Gastroesophageal sphincter (tissue), 3 donors: ENCODE data around the gene EBP.
A peak's percentile ranks its signal among the peaks of the same experiment; 100 is the strongest.

Experiments
- POLR2A ChIP-seq, 2 donors: fragments of 450-650 bp; IDR thresholded peaks; one replicate each; pipeline ENCODE4 v1.6.1; 2017; ENCODE audit warnings: antibody characterized with exemption in 2 of 2, mild to moderate bottlenecking in 2 of 2, moderate library complexity in 1 of 2
- POLR2AphosphoS5 ChIP-seq: sonication (generic); formaldehyde crosslinking; IDR thresholded peaks from one replicate; pipeline ENCODE4 v1.6.1; 2017; ENCODE audit warnings: antibody characterized with exemption
- TF ChIP-seq, protein P1 (sequence below), 4 experiments: fragments of 200-600 bp in 2 of 4; fragments of 450-650 bp in 2 of 4; sonication (generic) in 1 of 4; IDR thresholded peaks; one replicate each; pipeline ENCODE4 v1.5.1; 2017 to 2019; ENCODE audit warnings: antibody characterized with exemption in 4 of 4, mild to moderate bottlenecking in 2 of 4, moderate library complexity in 2 of 4

DNA sequence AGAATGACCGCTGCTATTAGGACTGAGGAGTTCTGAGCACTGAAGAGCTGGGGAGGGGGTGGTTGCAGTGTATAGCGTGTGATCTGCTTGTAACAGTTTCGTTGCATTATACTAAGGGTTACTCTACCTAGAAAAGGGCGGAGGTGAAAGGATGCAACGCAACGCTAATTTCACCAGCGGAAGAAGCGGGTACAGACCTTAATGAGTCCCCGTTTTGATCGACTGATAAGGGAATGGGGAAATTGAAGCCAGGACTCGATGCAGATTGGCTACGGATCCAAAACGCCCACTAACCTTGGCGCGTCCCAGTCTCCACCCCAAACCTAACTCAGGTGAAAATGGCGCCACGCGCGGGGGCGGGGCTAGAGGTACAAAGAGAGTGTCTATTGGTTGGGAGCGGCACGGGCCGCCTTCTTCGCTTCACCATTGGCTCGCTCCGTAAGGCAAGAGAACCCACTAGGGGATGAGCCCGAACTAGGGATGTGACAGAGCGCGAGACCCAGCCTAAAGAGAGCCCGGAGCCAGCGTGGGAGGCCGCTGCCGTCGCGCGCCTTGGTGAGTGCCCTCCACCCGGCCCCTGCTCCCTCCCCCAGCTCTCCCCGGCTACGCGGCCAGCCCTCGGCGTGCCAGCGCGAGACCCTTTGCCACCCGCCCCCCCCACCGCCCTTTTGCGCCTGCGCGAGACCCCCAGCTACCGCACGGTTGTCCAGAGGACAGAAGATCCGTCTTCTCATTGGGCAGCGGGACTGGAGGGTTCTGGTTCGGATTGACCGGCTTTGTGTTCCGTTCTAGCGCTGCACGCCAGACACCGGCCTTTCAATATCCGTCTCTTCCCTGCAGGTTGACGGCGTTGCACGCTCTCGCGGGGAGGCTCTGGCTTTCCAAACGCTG lies at the start of gene EBP:
- TF ChIP-seq POLR2A (IDR thresholded peaks at IDR 0.05) (peak; percentile 30 to 44), POLR2AphosphoS5 (peak; percentile 49)
- TF ChIP-seq, protein P1, sequence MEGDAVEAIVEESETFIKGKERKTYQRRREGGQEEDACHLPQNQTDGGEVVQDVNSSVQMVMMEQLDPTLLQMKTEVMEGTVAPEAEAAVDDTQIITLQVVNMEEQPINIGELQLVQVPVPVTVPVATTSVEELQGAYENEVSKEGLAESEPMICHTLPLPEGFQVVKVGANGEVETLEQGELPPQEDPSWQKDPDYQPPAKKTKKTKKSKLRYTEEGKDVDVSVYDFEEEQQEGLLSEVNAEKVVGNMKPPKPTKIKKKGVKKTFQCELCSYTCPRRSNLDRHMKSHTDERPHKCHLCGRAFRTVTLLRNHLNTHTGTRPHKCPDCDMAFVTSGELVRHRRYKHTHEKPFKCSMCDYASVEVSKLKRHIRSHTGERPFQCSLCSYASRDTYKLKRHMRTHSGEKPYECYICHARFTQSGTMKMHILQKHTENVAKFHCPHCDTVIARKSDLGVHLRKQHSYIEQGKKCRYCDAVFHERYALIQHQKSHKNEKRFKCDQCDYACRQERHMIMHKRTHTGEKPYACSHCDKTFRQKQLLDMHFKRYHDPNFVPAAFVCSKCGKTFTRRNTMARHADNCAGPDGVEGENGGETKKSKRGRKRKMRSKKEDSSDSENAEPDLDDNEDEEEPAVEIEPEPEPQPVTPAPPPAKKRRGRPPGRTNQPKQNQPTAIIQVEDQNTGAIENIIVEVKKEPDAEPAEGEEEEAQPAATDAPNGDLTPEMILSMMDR (IDR thresholded peaks at IDR 0.05) = no peak
